ENCODE measurements around the gene REXO5.

DNA sequence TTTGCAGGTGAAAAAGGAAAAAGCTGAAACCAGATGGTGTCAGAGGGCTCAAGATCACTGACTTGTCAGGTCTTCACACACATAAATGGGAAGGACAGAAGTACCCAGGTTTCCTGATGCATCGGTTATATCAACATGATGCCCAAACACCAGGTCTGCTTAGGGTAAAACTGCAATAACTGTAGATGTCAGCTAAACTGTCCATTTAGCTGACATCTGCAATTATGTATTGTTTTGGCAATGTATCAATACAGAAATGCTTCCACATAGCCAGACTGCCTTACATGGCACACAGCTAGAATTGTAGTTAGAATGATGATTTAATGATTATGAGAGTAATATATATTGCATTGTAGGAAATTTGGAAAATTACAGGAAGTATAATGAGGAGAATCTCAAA lies 37.5 kb upstream of the REXO5 start:
- TF ChIP-seq YBX1 (IDR thresholded peaks at IDR 0.05), result no peak
- no peak for TF ChIP-seq ZBTB33 (IDR thresholded peaks at IDR 0.05)
- TF ChIP-seq RAD21 (IDR thresholded peaks at IDR 0.05; ENCODE audit: insufficient read depth, low read depth, low read length), result no peak
- TF ChIP-seq ZNF217 (IDR thresholded peaks at IDR 0.05), result no peak
- TF ChIP-seq ATF7 (IDR thresholded peaks at IDR 0.05; ENCODE audit: low read depth), result no peak
- TF ChIP-seq KDM1A (IDR thresholded peaks at IDR 0.05; ENCODE audit: borderline replicate concordance), result no peak
- TF ChIP-seq POLR2A (IDR thresholded peaks at IDR 0.05; ENCODE audit: low read depth, low read length), result no peak
- TF ChIP-seq TAF1 (IDR thresholded peaks at IDR 0.05; ENCODE audit: borderline replicate concordance, low read depth, low read length), result no peak
- TF ChIP-seq CTCF (IDR thresholded peaks at IDR 0.05 in 2 of 3, conservative IDR thresholded peaks at IDR 0.05 in 1 of 3; ENCODE audit: control insufficient read depth in 2 of 3, extremely low read depth in 1 of 3, insufficient read depth in 1 of 3, low read depth in 3 of 3, low read length in 3 of 3), result no peak
